HCT116 (cell line): ENCODE results near the gene TAF3. TPM values are rescaled to one million over a fixed set of nuclear protein-coding genes. Genes with fewer than 3 reads are reported as not detected.

Experiments used
- ATAC-seq: fragments of 200-7000 bp; cut with Tn5 transposase; 2 replicates; pipeline ENCODE4 v1.9.1; 2020; ENCODE audit warnings: mild to moderate bottlenecking, moderate library complexity
- BruUV-seq: library from RNA; stranded (reverse); fragments of 400-500 nt; replicated peaks from 2 replicates; lab custom pipeline; 2021; lab: Mats Ljungman, UMichigan
- CTCF ChIA-PET: fragments of 300-600 bp; sonication (Branson Sonifier 250); formaldehyde crosslinking; loops from one replicate; lab custom pipeline; 2021; ENCODE audit warnings: antibody characterized with exemption; lab: Charles Lee
- POLR2A ChIA-PET: fragments of 300-600, 350-600 bp; sonication (Branson Sonifier 250); formaldehyde crosslinking; loops from one replicate; lab custom pipeline; 2021; ENCODE audit warnings: antibody characterized with exemption; lab: Charles Lee
- RAD21 ChIA-PET, 2 experiments: fragments of 300-600 bp; sonication (Branson Sonifier 250); formaldehyde crosslinking; loops; one replicate each; lab custom pipeline; 2023; ENCODE audit warnings: low total read pairs in 2 of 2; ENCODE audit not compliant: uncharacterized antibody in 2 of 2, unreplicated experiment in 2 of 2, low non-redundant PET in 1 of 2; lab: Charles Lee
- DNase-seq: peaks from one replicate; pipeline ENCODE4 v3.0.0-alpha.2; 2010; ENCODE audit warnings: low read depth, low spot score
- H2AFZ ChIP-seq: fragments of 200-600 bp; shearing (Covaris generic), sonication (generic); 2 replicates; pipeline ENCODE4 v1.6.1; 2017; ENCODE audit warnings: low read depth, mixed run types, mixed read lengths, antibody characterized with exemption, low read length; ENCODE audit not compliant: poor library complexity, severe bottlenecking
- H3K27ac ChIP-seq: 2 replicates; pipeline ENCODE4 v1.5.1; 2012; ENCODE audit warnings: low read depth, low read length
- H3K27me3 ChIP-seq: fragments of 200-600 bp; sonication (generic); 2 replicates; pipeline ENCODE4 v1.6.1; 2016; ENCODE audit warnings: mixed run types, low read length, mixed read lengths; ENCODE audit not compliant: insufficient read depth
- H3K36me3 ChIP-seq, 2 experiments: fragments of 200-500 bp in 1 of 2; fragments of 200-600 bp in 1 of 2; sonication (Bioruptor generic) in 1 of 2; sonication (generic) in 1 of 2; 2 replicates each; pipeline versions ENCODE4 v1.5.1 to v1.6.1; 2014 to 2016; ENCODE audit warnings: low read length in 2 of 2, inconsistent platforms in 1 of 2, mixed read lengths in 1 of 2, mixed run types in 1 of 2; ENCODE audit not compliant: insufficient read depth in 2 of 2, control insufficient read depth in 1 of 2
- H3K4me1 ChIP-seq, 2 experiments: fragments of 200-600 bp in 1 of 2; sonication (generic) in 1 of 2; 2 replicates each; pipeline versions ENCODE4 v1.5.1 to v1.6.1; 2012 to 2017; ENCODE audit warnings: low read length in 2 of 2, inconsistent platforms in 1 of 2, mild to moderate bottlenecking in 1 of 2, mixed read lengths in 1 of 2, mixed run types in 1 of 2, moderate library complexity in 1 of 2; ENCODE audit not compliant: insufficient read depth in 2 of 2, control insufficient read depth in 1 of 2
- H3K4me2 ChIP-seq: fragments of 200-600 bp; sonication (generic); 2 replicates; pipeline ENCODE4 v1.6.1; 2017; ENCODE audit warnings: mixed run types, low read length, mixed read lengths
- H3K4me3 ChIP-seq, 2 experiments: fragments of 200-600 bp in 1 of 2; sonication (generic) in 1 of 2; replicated peaks in 1 of 2; 2 replicates each; pipeline ENCODE4 v1.5.1; 2011 to 2016; ENCODE audit warnings: low read length in 2 of 2, control low read depth in 1 of 2, low read depth in 1 of 2, mild to moderate bottlenecking in 1 of 2, mixed read lengths in 1 of 2, mixed run types in 1 of 2
- H3K79me2 ChIP-seq: fragments of 200-600 bp; sonication (generic); 2 replicates; pipeline ENCODE4 v1.6.1; 2017; ENCODE audit warnings: mild to moderate bottlenecking, mixed run types, low read length, moderate library complexity, mixed read lengths; ENCODE audit not compliant: insufficient read depth
- H3K9ac ChIP-seq: fragments of 200-600 bp; sonication (generic); 2 replicates; pipeline ENCODE4 v1.6.1; 2016; ENCODE audit warnings: low read length, mixed read lengths
- H3K9me2 ChIP-seq: fragments of 200-600 bp; sonication (generic), shearing (Covaris generic); 2 replicates; pipeline ENCODE4 v1.6.1; 2017; ENCODE audit warnings: mixed run types, mild to moderate bottlenecking, moderate library complexity; ENCODE audit not compliant: insufficient read depth
- H3K9me3 ChIP-seq, 2 experiments: fragments of 200-500 bp in 1 of 2; fragments of 200-600 bp in 1 of 2; sonication (Bioruptor generic) in 1 of 2; sonication (generic) in 1 of 2; 2 replicates each; pipeline ENCODE4 v1.6.1; 2014 to 2017; ENCODE audit warnings: low read length in 2 of 2, mixed read lengths in 2 of 2, inconsistent platforms in 1 of 2, low read depth in 1 of 2, mild to moderate bottlenecking in 1 of 2, mixed run types in 1 of 2, moderate library complexity in 1 of 2; ENCODE audit not compliant: control insufficient read depth in 1 of 2, insufficient read depth in 1 of 2
- H4K20me1 ChIP-seq: fragments of 200-600 bp; sonication (generic), shearing (Covaris generic); 2 replicates; pipeline ENCODE4 v1.6.1; 2017; ENCODE audit warnings: mixed run types, mild to moderate bottlenecking, moderate library complexity; ENCODE audit not compliant: insufficient read depth
- CBX3 ChIP-seq: IDR thresholded peaks from 2 replicates; pipeline ENCODE4 v1.6.1; 2012; ENCODE audit warnings: low read depth
- EGR1 ChIP-seq: IDR thresholded peaks from 2 replicates; pipeline ENCODE4 v1.6.1; 2012; ENCODE audit warnings: low read depth
- ELF1 ChIP-seq: IDR thresholded peaks from 2 replicates; pipeline ENCODE4 v1.6.1; 2012; ENCODE audit warnings: low read depth, borderline replicate concordance
- EZH2phosphoT487 ChIP-seq: fragments of 200-600 bp; IDR thresholded peaks from 2 replicates; pipeline ENCODE4 v1.6.1; 2018; ENCODE audit warnings: antibody characterized with exemption, borderline replicate concordance
- JUND ChIP-seq: IDR thresholded peaks from 2 replicates; pipeline ENCODE4 v1.6.1; 2012
- POLR2A ChIP-seq: IDR thresholded peaks from 2 replicates; pipeline ENCODE4 v1.7.0; 2011; ENCODE audit warnings: borderline replicate concordance; ENCODE audit not compliant: insufficient read depth, insufficient read length; ENCODE audit errors: extremely low read depth
- POLR2AphosphoS5 ChIP-seq: IDR thresholded peaks from 2 replicates; pipeline ENCODE4 v1.6.1; 2011; ENCODE audit warnings: mild to moderate bottlenecking, low read depth, low read length, moderate library complexity
- RAD21 ChIP-seq: IDR thresholded peaks from 2 replicates; pipeline ENCODE4 v1.6.1; 2012; ENCODE audit warnings: low read depth, mild to moderate bottlenecking
- SP1 ChIP-seq: IDR thresholded peaks from 2 replicates; pipeline ENCODE4 v1.6.1; 2012; ENCODE audit warnings: low read depth
- SRF ChIP-seq: IDR thresholded peaks from 2 replicates; pipeline ENCODE4 v1.6.1; 2012; ENCODE audit warnings: low read depth
- TCF7L2 ChIP-seq: IDR thresholded peaks from 2 replicates; pipeline ENCODE4 v1.7.0; 2011; ENCODE audit warnings: borderline replicate concordance, inconsistent platforms; ENCODE audit not compliant: insufficient read depth, insufficient read length; ENCODE audit errors: extremely low read depth
- YY1 ChIP-seq: IDR thresholded peaks from 2 replicates; pipeline ENCODE4 v1.6.1; 2011; ENCODE audit warnings: low read length, low read depth, moderate library complexity, mild to moderate bottlenecking; ENCODE audit not compliant: insufficient replicate concordance; ENCODE audit errors: extremely low read depth
- ZNF274 ChIP-seq: fragments of 200-500 bp; sonication (Bioruptor generic); IDR thresholded peaks from 2 replicates; pipeline ENCODE4 v1.6.1; 2014; ENCODE audit warnings: mild to moderate bottlenecking, low read depth, low read length, inconsistent platforms
- intact Hi-C: fragments of 100-400 bp; cut with micrococcal nuclease; formaldehyde crosslinking; loops from 2 replicates; pipeline ENCODE4 v1.10.0; 2022
- total RNA-seq: library from RNA; stranded (reverse); gene quantifications from one replicate; pipeline ENCODE4 v1.2.1, GENCODE V29; 2021; ENCODE audit not compliant: unreplicated experiment
- TF ChIP-seq, protein P1 (sequence below): IDR thresholded peaks from 2 replicates; pipeline ENCODE4 v1.6.1; 2012
- TF ChIP-seq, protein P2 (sequence below): IDR thresholded peaks from 2 replicates; pipeline ENCODE4 v1.6.1; 2012; ENCODE audit warnings: low read depth
- TF ChIP-seq, protein P3 (sequence below), 3 experiments: fragments of 200-600 bp in 1 of 3; sonication (generic) in 1 of 3; IDR thresholded peaks in 2 of 3; conservative IDR thresholded peaks in 1 of 3; 2 replicates each; pipeline ENCODE4 v1.5.1; 2012 to 2017; ENCODE audit warnings: low read depth in 2 of 3, low read length in 2 of 3, antibody characterized with exemption in 1 of 3, borderline replicate concordance in 1 of 3, control low read depth in 1 of 3, mild to moderate bottlenecking in 1 of 3, mixed read lengths in 1 of 3, mixed run types in 1 of 3, moderate library complexity in 1 of 3; ENCODE audit not compliant: insufficient read depth in 1 of 3
- TF ChIP-seq, protein P4 (sequence below): IDR thresholded peaks from 2 replicates; pipeline ENCODE4 v1.6.1; 2012

TAF3 gene
- total RNA-seq, 1 experiment from 2014 or later, result 8.0 TPM

DNA sequence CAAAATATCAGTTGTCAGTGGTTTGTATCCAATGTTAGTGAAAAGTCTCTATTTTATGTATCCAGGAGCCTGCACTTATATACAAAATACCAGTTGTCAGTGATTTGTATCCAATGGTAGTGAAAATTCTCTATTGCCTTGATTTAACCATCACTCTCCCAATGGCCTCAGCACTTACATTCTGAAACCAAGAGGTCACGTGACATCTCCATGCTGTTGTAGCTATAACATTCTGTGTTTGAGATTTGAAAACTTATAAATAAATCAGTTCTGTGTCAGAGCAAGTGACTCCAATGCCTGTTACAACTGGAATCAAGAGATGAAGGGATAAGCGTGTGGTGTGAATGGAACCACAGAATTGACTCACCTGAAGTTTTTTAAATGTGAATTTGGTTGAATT, 205.5 kb downstream of the TAF3 start:
- Histone ChIP-seq H3K4me3 (no peak overlapping the region), H4K20me1 (no peaks in the 10 kb centered on the region), H3K4me2 (no peak overlapping the region), H3K79me2 (no peaks in the 10 kb centered on the region), H3K36me3 (no peaks in the 10 kb centered on the region), H2AFZ (no peak overlapping the region), H3K9ac (no peak overlapping the region), H3K9me2 (no peaks in the 10 kb centered on the region), H3K27ac (no peak overlapping the region), H3K4me1 (no peaks in the 10 kb centered on the region), H3K27me3 (no peaks in the 10 kb centered on the region), H3K9me3 (no peaks in the 10 kb centered on the region)
- ChIA-PET RAD21 (no interaction called here), POLR2A (no interaction called here), CTCF (no interaction called here)
- ATAC-seq (no peak), DNase-seq (no peak)
- TF ChIP-seq JUND (no peak), SP1 (no peak), CBX3 (no peak), POLR2A (no peak), EGR1 (no peak), EZH2phosphoT487 (no peak), SRF (no peak), POLR2AphosphoS5 (no peak), TCF7L2 (no peak), ZNF274 (no peak), ELF1 (no peak), RAD21 (no peak), YY1 (no peak)
- TF ChIP-seq, protein P1, sequence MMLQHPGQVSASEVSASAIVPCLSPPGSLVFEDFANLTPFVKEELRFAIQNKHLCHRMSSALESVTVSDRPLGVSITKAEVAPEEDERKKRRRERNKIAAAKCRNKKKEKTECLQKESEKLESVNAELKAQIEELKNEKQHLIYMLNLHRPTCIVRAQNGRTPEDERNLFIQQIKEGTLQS, result no peak
- TF ChIP-seq, protein P2, sequence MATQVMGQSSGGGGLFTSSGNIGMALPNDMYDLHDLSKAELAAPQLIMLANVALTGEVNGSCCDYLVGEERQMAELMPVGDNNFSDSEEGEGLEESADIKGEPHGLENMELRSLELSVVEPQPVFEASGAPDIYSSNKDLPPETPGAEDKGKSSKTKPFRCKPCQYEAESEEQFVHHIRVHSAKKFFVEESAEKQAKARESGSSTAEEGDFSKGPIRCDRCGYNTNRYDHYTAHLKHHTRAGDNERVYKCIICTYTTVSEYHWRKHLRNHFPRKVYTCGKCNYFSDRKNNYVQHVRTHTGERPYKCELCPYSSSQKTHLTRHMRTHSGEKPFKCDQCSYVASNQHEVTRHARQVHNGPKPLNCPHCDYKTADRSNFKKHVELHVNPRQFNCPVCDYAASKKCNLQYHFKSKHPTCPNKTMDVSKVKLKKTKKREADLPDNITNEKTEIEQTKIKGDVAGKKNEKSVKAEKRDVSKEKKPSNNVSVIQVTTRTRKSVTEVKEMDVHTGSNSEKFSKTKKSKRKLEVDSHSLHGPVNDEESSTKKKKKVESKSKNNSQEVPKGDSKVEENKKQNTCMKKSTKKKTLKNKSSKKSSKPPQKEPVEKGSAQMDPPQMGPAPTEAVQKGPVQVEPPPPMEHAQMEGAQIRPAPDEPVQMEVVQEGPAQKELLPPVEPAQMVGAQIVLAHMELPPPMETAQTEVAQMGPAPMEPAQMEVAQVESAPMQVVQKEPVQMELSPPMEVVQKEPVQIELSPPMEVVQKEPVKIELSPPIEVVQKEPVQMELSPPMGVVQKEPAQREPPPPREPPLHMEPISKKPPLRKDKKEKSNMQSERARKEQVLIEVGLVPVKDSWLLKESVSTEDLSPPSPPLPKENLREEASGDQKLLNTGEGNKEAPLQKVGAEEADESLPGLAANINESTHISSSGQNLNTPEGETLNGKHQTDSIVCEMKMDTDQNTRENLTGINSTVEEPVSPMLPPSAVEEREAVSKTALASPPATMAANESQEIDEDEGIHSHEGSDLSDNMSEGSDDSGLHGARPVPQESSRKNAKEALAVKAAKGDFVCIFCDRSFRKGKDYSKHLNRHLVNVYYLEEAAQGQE, result no peak
- TF ChIP-seq, protein P3, sequence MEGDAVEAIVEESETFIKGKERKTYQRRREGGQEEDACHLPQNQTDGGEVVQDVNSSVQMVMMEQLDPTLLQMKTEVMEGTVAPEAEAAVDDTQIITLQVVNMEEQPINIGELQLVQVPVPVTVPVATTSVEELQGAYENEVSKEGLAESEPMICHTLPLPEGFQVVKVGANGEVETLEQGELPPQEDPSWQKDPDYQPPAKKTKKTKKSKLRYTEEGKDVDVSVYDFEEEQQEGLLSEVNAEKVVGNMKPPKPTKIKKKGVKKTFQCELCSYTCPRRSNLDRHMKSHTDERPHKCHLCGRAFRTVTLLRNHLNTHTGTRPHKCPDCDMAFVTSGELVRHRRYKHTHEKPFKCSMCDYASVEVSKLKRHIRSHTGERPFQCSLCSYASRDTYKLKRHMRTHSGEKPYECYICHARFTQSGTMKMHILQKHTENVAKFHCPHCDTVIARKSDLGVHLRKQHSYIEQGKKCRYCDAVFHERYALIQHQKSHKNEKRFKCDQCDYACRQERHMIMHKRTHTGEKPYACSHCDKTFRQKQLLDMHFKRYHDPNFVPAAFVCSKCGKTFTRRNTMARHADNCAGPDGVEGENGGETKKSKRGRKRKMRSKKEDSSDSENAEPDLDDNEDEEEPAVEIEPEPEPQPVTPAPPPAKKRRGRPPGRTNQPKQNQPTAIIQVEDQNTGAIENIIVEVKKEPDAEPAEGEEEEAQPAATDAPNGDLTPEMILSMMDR (IDR thresholded peaks at IDR 0.05 in 2 of 3, conservative IDR thresholded peaks at IDR 0.05 in 1 of 3; ENCODE audit: borderline replicate concordance in 1 of 3, insufficient read depth in 1 of 3, low read depth in 2 of 3, low read length in 2 of 3), result no peak
- TF ChIP-seq, protein P4, sequence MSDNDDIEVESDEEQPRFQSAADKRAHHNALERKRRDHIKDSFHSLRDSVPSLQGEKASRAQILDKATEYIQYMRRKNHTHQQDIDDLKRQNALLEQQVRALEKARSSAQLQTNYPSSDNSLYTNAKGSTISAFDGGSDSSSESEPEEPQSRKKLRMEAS, result no peak
- BruUV-seq, result no TSS peak
- intact Hi-C loops, result no loop called here
